NCI-H82 treated with DMSO at 0.1 percent for 48 hours (cell line): Measurements from ENCODE around the gene TIMP2.
"Not testable (repeated sequence)": the region's sequence is repeated elsewhere in the genome, so short reads cannot be mapped to it uniquely, and the experiment has no call there.

ENCODE experiments used
- DNase-seq: peaks from one replicate; lab custom pipeline; 2025; ENCODE audit not compliant: unreplicated experiment; lab: John Stamatoyannopoulos, UW

Gene TIMP2

DNA sequence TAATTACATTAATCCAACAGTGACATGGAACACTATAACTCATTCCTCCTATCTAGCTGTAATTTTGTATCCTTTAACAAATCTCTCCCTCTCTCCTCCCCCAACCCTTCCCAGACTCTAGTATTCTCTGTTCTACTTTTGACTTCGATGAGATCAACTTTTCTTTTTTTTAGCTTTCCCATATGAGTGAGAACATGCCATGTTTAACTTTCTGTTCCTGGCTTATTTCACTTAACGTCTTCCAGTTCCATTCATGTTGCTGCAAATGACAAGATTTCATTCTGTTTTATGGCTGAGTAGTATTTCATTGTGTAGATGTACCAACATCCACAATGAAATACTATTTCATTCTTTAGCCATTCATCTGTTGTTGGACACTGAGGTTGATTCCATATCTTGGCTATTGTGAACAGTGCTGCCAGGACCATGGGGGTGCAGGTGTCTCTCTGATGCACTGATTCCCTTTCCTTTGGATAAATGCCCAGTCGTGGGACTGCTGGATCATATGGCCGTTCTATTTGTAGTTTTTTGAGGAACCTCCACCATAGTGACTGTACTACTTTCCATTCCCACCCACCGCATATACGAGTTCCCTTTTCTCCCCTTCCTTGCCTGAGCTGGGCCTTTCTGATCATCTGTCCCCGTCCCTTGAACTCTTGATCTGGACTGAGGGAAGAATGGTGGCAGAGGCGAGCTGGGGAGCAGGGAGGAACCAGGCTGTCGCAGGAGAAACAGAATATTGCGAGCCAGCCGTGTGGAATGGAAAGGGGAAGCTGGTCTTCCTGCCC, 14.5 kb downstream of the TIMP2 start:
- no peak for DNase-seq

DNA sequence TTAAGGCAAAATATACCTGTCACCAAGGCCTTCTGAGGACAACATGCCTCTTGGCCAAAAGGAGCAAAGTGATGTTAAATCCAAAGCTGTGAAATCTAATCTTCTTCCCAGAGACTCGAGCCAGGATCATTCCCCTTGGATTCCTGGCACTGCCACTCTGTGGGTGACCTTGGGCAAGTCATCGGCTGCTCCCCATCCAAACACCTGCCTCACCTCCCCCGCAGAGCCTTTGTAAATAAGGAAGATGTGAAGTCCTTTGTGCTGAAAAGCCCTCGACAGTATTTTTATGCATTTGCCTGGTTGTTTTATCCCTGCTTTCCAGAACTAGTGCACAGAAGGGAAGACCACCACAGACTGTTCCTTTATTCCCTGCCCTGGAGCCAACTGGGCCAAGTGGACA, 16.8 kb downstream of the TIMP2 start:
- DNase-seq = no peak

DNA sequence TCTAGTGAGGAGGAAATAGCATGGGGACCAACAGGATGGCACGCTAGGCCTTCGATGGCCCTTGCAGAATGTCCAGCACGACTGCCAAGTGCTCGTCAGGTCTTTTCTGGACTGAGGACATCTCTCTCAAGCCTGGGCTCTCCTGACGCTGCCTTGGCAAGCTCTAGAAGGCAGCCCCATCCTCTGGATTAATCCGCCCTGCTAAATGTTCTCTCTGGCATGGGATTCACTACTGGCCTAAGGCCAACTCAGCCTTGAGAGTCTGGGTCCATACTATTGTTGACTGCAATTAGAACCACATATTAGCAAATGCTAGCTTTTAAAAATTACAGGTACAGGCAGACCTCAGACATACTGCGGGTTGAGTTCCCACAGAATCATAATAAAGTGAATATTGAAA, 19.6 kb downstream of the TIMP2 start:
- no peak for DNase-seq

DNA sequence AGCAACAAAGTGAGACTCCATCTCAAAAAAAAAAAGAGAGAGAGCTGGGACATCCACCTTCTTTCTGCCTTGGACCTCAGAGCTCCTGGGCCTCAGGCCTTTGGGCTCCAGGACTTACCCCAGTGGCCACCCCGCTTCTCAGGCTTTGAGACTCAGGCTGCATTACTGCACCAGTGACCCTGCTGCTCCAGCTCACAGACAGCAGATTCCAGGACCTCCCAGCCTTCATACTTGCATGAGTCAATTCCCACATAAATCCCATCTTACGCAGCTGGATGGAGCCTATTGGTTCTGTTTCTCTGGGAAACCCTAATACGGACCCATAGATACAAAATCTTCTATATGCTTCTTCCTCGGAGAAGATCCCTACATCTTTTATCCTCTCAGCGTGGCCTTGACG, 20.1 kb downstream of the TIMP2 start:
- DNase-seq = no peak

DNA sequence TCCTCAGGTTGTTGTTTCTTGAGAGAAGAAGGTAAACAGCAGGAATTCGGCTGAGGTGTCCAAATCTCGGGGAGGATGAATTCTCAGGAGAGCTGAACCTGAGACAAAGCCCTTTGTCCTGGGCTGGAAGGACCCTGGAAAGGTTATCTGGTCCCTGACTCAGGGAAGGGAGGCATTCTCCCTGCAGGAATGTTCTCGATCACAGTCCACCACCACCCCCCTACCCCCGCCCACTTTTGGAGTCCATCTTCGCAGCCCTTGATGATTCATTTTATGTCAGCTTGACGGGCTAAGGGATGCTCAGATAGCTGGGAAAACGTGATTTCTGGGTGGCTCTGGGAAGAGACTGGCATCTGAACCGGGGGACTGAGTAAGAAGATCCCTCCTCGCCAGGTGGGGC, 20.8 kb downstream of the TIMP2 start:
- no peak for DNase-seq

DNA sequence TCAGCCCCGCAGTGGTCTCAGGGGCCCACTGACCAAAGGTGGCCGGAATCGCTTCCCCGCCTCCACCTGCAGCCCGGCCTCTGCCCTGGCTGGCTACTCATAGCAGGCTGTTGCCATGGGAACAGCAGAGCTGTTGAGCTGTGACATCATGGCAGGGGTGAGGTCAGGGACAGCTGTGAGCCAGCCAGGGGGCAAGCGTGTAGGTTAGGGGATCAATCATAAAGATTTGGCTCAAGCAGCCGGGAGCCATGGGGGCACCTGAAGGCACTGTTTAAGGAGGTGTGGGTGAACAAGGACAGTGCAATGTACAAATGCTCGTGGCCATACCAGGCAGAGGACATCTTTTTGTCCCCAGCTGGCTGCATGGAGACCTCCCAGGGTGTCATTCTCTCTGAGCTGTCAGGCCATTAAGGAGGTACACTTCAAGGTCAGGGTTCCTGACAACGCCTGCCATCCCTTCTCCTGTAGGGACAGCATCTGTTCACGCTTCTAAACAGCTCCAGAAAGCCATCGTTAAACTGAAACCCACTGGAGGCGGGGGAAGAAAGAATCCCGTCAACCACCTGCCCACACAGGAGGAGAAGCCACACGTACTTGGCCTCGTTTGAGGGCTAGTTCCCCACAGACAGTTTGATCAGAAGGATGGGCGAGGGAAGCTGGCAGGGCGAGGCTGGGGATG, 21.9 kb downstream of the TIMP2 start, which contains the start of gene CEP295NL:
TSS of gene CEP295NL (minus strand) at position 101 of the 679 bp plus-strand sequence. CDS start 1,373 bp downstream, outside the sequence.
- no peak for DNase-seq

DNA sequence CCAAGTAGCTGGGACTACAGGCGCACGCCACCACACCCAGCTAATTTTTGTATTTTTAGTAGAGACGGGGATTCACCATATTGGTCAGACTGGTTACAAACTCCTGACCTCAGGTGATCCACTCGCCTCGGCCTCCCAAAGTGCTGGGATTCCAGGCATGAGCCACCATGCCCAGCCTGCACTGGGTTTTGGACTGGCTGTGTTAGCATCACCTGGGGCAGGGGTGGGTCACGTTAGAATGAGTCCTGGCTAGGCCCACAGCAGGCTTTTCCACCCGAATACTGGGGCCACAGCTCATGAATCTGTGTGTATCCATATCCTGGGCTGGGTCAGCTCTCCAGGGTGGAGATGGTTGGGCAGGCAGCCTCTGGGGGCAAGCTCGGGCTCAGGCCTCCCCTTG, 23.0 kb downstream of the TIMP2 start:
- DNase-seq = not testable (repeated sequence)

DNA sequence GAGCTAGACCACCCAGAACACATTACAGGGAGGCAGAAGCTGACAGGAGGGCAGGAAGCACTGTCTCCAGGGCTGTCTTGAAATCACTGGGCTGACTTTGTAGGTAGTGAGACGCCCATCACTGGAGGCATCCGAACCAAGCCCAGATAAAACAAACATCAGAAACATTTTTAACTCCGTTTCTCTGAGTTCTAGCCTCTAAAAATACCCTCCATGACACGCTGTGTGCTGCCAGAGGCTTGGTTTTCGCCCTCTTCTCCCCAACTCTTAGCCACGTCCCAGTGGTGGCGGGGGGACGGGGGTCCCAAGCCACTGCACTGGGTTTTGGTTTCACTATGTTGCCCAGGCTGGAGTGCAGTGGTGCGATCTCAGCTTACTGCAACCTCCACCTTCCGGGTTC, 23.4 kb downstream of the TIMP2 start:
- no peak for DNase-seq

DNA sequence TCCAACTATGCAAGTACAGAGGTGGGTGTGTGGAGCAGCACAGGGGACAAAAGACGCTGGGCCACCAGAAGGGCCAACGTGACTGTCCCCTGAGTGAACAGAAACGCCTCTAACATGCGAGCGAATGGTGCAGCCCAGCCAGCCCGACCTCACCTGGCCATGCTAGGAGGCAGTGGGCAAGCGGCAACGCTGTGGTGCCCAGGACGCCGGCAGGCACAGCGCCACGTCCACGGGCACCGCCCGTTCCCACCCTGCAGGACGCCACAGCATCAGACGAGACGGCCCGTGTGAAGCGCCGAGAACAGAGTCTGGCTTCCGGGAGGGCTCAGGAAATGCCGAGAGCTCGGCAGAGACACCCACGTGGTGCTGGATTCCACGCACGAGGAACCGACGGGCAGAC, 24.4 kb downstream of the TIMP2 start:
- DNase-seq = no peak

DNA sequence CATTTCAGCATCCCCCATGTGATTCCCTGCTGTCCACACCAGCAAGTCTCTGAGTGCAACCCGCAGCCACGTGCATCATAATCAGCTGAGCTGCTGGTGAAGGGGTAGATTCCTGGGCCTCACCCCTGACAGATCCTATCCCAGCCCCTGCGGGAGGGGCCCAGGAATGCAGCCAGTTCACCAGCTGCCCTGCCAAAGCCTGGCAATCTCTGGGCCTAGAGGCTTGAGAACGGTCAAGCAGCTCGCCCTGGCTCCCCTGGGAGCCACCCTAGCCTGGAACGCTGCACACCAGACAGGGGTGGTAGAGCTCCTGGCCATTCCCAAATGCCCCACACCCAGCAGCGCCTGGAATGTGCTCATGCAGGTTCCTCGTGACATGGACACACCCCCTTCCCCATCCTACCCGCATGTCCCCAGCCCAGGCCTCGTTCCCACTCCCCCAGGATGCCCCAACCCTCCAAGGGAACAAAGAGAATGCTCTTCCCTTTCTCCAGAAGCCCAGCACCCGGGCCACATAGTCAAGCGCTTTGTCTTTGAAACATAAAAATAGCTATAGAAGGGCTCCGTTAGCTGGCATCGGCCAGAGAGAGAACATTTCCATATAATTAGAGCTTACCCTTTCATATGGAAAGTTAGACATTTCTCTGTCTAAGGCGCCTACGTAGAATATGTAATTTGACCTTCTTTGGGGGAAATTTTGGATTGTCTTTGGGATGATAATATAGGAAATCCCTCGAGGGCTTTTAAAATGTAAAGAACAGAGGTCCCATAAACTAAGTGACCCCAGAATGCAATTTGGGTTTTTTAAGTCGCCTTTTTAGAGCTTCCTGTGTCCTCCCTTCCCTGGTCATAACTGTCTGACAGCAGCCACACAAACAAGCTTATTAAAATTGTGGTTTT, 25.6 kb downstream of the TIMP2 start:
- DNase-seq = no peak

DNA sequence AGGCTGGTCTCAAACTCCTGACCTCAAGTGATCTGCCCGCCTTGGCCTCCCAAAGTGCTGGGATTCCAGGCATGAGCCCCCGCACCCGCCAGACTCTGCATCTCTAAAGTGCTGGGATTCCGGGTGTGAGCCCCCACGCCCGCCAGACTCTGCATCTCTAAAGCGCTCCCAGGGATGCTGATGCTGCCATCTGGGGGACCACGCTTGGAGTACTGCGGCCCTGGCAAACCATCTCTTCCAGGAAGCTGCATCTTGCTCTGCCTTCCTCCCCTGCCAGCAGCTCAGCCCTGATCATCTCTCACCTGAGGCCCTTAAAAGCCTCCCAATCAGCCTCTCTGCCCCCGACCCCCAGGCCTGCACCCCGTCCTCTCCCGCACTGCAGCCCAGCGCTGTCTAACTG, 26.2 kb downstream of the TIMP2 start:
- DNase-seq = no peak

DNA sequence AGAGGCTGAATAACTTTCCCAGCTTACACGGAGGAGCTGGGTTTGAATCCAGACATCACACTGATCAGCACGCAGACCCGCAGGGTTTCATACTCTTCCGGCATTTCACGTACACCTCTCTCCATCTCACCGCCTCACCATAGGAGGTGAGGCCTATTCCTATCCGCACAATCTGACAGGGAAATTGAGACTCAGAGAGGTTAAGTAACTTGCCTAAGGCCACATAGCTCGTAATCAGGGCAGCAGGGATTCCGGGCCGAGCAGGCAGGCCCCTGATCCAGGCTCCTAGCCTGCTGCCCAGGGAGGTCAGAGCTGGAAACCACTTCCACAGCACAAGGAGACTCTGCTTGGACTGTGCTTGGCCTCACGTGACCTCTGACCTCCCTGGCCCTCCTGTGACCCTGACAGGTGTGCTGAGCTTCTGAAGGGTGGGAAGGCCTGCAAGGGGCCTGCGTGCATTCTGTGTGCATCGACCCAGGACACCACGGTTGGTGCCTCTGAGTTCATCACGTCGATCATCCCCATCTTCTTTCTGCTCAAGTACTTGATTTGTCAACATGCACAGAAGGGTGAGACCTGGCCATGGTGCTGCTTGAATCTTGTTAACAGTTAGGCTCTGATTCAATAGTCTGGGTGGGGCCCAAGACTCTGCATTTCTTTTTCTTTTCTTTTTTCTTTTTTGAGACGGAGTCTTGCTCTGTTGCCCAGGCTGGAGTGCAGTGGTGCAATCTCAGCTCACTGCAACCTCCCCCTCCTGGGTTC, 26.9 kb downstream of the TIMP2 start:
- no peak for DNase-seq

DNA sequence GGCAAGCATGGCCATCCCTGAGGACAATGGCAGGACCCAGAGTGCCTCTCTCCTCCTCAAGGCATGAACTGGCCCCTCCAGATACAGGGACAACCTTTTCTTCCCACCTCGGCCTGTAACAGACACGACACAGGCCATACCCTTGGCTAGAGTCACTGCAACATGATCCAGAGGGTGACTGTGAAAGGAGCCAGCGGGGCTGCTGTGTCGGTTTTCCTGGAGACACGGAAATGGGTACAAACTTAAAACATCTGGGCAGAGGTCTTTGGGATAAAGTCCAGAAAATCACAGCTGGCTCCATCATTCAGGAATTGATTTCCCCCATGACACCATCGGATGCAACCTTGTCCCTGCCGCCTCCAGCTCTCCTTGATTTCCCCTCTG, 27.5 kb downstream of the TIMP2 start:
- no peak for DNase-seq

DNA sequence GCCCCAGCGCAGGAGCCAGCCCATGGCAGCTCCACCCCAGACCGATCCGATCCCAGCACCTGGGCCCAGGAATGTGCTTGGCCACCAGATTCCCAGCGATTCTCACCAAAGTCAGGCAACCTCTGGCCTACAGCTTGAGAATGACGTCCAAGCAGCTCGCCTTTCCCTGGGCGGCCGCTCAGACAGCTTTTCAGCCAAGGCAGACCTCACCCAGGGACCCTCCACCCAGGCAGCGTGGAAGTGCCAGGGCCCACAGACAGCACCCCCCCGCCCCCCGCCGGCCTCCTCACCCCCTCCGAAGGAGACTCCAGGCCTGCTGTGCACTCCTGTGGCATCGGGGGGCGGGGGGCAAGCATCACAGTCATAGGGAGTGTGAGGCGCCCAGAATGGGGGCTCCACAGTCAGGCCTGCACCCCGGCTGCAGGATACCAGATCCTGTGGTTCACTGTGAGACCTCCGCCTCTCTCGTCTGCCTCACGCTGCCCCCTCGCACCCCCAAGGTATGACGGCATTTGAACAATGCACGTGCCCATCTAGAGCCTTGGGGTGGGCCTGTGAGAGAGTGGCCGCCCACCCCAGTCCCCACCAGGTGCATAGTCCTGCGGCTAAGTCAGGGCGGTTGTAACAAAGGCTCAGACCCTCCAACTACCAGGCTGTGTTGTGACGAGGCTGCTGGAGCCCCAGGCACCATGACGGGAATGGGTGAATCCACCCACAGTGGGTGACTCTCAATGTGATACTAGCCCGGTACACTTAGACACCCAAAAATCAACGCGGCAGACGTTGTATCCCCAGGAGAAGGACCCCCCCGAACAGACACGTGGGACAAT, 28.1 kb downstream of the TIMP2 start:
- DNase-seq = no peak

DNA sequence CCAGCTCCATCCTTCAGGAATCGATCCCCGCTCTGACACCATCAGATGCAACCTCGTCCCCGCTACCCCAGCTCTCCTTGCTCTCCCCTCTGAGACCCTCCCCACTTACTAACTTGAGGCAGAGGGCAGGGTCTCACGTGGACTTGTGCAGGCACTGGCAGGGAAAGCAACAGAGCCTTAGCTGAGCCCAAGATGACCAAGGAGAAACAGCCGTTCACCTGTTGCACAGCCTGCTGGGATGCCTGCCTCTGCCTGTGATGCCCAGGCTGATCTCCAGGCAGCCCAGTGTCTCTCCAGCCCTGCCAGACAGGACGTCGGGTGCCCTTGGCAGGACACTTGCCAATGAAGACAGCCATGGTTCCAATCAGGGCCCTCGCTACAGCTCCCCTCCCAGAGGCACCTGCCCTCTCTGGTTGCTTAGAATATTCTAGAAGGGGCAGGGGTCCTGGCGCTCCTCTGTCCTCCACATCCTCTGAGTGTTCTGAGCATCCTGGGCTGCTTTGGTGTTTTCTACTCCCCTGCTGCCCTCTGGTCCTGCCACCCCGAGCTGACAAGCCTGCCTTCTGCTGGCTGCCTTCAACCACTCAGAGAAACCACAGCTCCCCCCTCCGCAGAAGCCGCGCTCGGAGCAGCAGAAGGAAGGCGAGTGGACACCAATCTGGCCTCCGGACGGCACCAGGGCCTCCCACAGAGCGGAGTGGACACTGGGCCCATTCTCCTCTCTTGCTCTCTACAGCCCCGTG, 28.9 kb downstream of the TIMP2 start:
- no peak for DNase-seq

DNA sequence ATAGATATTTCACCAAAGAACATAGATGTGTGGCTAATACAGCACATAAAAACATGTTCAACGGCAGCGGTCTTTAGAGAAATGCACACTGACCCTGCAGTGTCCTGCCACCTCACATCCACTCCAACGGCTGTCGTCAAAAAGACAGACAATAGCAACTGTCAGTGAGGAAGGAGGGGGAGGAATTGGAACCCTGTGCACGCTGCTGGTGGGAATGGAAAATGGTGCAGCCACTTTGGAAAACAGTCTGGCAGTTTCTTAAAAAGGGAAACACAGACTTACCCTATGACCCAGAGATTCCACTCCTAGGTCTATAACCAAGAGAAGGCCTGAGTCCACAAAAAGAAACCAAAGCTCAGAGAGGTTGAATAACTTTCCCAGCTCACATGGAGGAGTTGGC, 29.9 kb downstream of the TIMP2 start:
- DNase-seq = no peak

DNA sequence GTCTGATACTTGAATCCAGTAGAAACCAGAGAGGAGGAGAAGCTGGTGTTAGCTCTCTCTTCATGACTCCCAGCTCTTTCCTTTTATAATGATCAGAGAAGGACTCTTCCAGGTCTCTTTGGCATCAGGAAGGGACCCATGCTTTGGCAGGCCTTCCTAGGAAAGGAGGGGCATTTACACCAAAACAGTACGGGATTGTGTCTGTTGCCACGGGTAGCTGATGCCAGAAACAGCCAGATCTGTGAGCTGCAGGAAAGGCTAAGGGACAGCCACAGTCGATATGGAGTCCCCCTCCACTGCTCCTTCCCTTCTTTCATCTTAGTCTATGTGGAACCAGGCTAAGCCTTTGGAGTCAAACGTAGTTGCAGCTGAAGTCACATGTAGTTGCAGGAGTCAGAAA, 31.5 kb downstream of the TIMP2 start:
- DNase-seq = no peak

DNA sequence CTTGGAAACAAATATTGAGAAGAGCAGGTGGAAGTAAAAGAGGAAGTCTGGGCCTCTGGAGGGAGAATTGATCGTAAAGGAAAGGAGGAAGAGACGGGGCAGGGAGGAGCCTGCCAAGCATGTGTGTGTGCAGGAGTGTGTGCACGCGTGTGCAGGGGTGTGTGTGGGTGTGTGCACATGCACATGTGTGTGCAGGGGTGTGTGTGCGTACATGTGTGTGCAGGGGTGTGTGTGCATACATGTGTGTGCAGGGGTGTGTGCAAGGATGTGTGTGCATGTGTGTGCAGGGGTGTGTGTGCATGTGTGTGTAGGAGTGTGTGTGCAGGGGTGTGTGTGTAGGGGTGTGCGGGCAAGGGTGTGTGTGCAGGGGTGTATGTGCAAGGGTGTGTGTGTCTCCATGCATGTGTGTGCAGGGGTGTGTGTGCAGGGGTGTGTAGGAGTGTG, 32.2 kb downstream of the TIMP2 start:
- no peak for DNase-seq

DNA sequence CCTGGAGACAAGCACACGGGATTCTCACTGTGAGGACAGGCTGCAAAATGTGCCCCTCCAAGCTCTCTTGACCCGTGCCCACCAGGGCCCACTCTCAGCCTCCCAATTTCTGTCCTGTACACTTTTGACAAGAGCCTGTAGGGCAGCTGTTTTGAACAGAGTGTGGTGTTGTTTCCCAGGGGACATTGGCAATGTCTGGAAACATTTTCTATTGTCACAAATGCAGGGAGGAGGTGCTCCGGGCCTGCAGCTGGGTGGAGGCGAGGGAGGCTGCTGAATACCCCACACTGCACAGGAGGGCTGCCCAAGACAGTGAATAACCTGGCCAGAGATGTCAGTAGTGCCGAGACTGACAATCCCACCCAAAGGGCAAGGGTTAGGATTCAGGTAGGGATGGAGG, 32.7 kb downstream of the TIMP2 start:
- DNase-seq = no peak
